SK-N-SH treated with all-trans-retinoic acid at 6 μM for 48 hours (cell line): ENCODE data around the gene SLC22A12.

ENCODE experiments used
- ATAC-seq: fragments of 200-7000 bp; cut with Tn5 transposase; 3 replicates; pipeline ENCODE4 v1.9.1; 2020; ENCODE audit warnings: mild to moderate bottlenecking, moderate library complexity
- CREB5 ChIP-seq: fragments of 250-450 bp; sonication (Bioruptor Pico); IDR thresholded peaks from 2 replicates; pipeline ENCODE4 v1.5.1; 2020; ENCODE audit warnings: low read depth, mild to moderate bottlenecking, moderate library complexity
- CSDC2 ChIP-seq: fragments of 250-450 bp; sonication (Bioruptor Pico); IDR thresholded peaks from 2 replicates; pipeline ENCODE4 v1.5.0; 2020; ENCODE audit warnings: mild to moderate bottlenecking, moderate library complexity
- ESRRG ChIP-seq: fragments of 250-450 bp; sonication (Bioruptor Pico); IDR thresholded peaks from 2 replicates; pipeline ENCODE4 v1.6.1; 2021; ENCODE audit warnings: mild to moderate bottlenecking
- GLIS3 ChIP-seq: fragments of 250-450 bp; sonication (Bioruptor Pico); IDR thresholded peaks from 2 replicates; pipeline ENCODE4 v1.5.0; 2020; ENCODE audit warnings: mild to moderate bottlenecking, moderate library complexity
- ISL1 ChIP-seq: fragments of 250-450 bp; sonication (Bioruptor Pico); IDR thresholded peaks from 2 replicates; pipeline ENCODE4 v2.1.2; 2022; ENCODE audit warnings: mild to moderate bottlenecking, moderate library complexity
- OSR1 ChIP-seq: fragments of 250-450 bp; sonication (Bioruptor Pico); IDR thresholded peaks from 2 replicates; pipeline ENCODE4 v1.8.0; 2022; ENCODE audit warnings: moderate library complexity, mild to moderate bottlenecking, inconsistent platforms
- PATZ1 ChIP-seq: fragments of 250-450 bp; sonication (Bioruptor Pico); IDR thresholded peaks from 2 replicates; pipeline ENCODE4 v1.8.0; 2020; ENCODE audit warnings: mild to moderate bottlenecking, moderate library complexity, borderline replicate concordance
- POU6F1 ChIP-seq: fragments of 250-450 bp; sonication (Bioruptor Pico); IDR thresholded peaks from 2 replicates; pipeline ENCODE4 v1.8.0; 2021; ENCODE audit warnings: low read depth, mild to moderate bottlenecking, moderate library complexity, borderline replicate concordance
- PPARA ChIP-seq: fragments of 250-450 bp; sonication (Bioruptor Pico); IDR thresholded peaks from 2 replicates; pipeline ENCODE4 v1.5.0; 2020; ENCODE audit warnings: mild to moderate bottlenecking, borderline replicate concordance
- RARB ChIP-seq: fragments of 250-450 bp; sonication (Bioruptor Pico); IDR thresholded peaks from 2 replicates; pipeline ENCODE4 v1.8.0; 2021; ENCODE audit warnings: mild to moderate bottlenecking, moderate library complexity
- SNAI2 ChIP-seq: fragments of 250-450 bp; sonication (Bioruptor Pico); IDR thresholded peaks from 2 replicates; pipeline ENCODE4 v1.5.0; 2020; ENCODE audit warnings: mild to moderate bottlenecking, moderate library complexity
- TCF4 ChIP-seq: fragments of 250-450 bp; sonication (Bioruptor Pico); IDR thresholded peaks from 2 replicates; pipeline ENCODE4 v1.8.0; 2021; ENCODE audit warnings: mild to moderate bottlenecking, moderate library complexity, borderline replicate concordance
- TOX ChIP-seq: fragments of 250-450 bp; sonication (Bioruptor Pico); IDR thresholded peaks from 2 replicates; pipeline ENCODE4 v1.8.0; 2021; ENCODE audit warnings: mild to moderate bottlenecking, moderate library complexity, borderline replicate concordance
- TSHZ2 ChIP-seq: fragments of 250-450 bp; sonication (Bioruptor Pico); IDR thresholded peaks from 2 replicates; pipeline ENCODE4 v1.5.0; 2020; ENCODE audit warnings: mild to moderate bottlenecking, moderate library complexity
- ZC3H10 ChIP-seq: fragments of 250-450 bp; sonication (Bioruptor Pico); IDR thresholded peaks from 2 replicates; pipeline ENCODE4 v1.5.1; 2021; ENCODE audit warnings: mild to moderate bottlenecking, moderate library complexity
- ZFP3 ChIP-seq: fragments of 250-450 bp; sonication (Bioruptor Pico); IDR thresholded peaks from 2 replicates; pipeline ENCODE4 v1.5.0; 2020; ENCODE audit warnings: mild to moderate bottlenecking, moderate library complexity
- ZFP30 ChIP-seq: fragments of 450-650 bp; formaldehyde crosslinking; IDR thresholded peaks from 2 replicates; pipeline ENCODE4 v1.5.0; 2022; ENCODE audit warnings: mild to moderate bottlenecking, moderate library complexity
- ZNF565 ChIP-seq: fragments of 450-650 bp; formaldehyde crosslinking; conservative IDR thresholded peaks from 2 replicates; pipeline ENCODE4 v1.5.0; 2020; ENCODE audit warnings: low read depth, mild to moderate bottlenecking, moderate library complexity
- ZNF70 ChIP-seq: fragments of 450-650 bp; formaldehyde crosslinking; IDR thresholded peaks from 2 replicates; pipeline ENCODE4 v1.5.0; 2020; ENCODE audit warnings: mild to moderate bottlenecking, moderate library complexity
- ZNF8 ChIP-seq: fragments of 450-650 bp; formaldehyde crosslinking; IDR thresholded peaks from 2 replicates; pipeline ENCODE4 v1.5.0; 2020; ENCODE audit warnings: mild to moderate bottlenecking, moderate library complexity

Gene SLC22A12

GRCh38 chr11:64543818-64544217 lies 47.2 kb upstream of the SLC22A12 start:
- TF ChIP-seq SNAI2 (CRISPR knock-in tag): no peak
- no peak for TF ChIP-seq TCF4
- TF ChIP-seq POU6F1 (CRISPR knock-in tag): no peak
- no peak for TF ChIP-seq CREB5 (CRISPR knock-in tag)
- TF ChIP-seq ZFP3 (CRISPR knock-in tag): no peak
- TF ChIP-seq ESRRG (CRISPR knock-in tag): no peak
- TF ChIP-seq TSHZ2 (CRISPR knock-in tag): no peak
- no peak for TF ChIP-seq ZNF70 (CRISPR knock-in tag)
- TF ChIP-seq ISL1 (CRISPR knock-in tag): no peak
- TF ChIP-seq OSR1: no peak
- no peak for TF ChIP-seq TOX (CRISPR knock-in tag)
- TF ChIP-seq ZC3H10 (CRISPR knock-in tag): no peak
- no peak for TF ChIP-seq ZNF565 (CRISPR knock-in tag)
- no peak for TF ChIP-seq PPARA (CRISPR knock-in tag)
- no peak for TF ChIP-seq PATZ1 (CRISPR knock-in tag)
- TF ChIP-seq, all 23 proteins: peak for 0
- no peak for ATAC-seq

- no peak for ATAC-seq
- TF ChIP-seq ZC3H10 (CRISPR knock-in tag): no peak
- TF ChIP-seq ISL1 (CRISPR knock-in tag): no peak
- TF ChIP-seq CSDC2 (CRISPR knock-in tag): no peak
- TF ChIP-seq TCF4: no peak
- no peak for TF ChIP-seq RARB (CRISPR knock-in tag)
- TF ChIP-seq OSR1: no peak
- TF ChIP-seq PPARA (CRISPR knock-in tag): no peak
- TF ChIP-seq TSHZ2 (CRISPR knock-in tag): no peak
- TF ChIP-seq CREB5 (CRISPR knock-in tag): no peak
- no peak for TF ChIP-seq TOX (CRISPR knock-in tag)
- no peak for TF ChIP-seq GLIS3 (CRISPR knock-in tag)
- no peak for TF ChIP-seq ZNF8
- no peak for TF ChIP-seq SNAI2 (CRISPR knock-in tag)
- no peak for TF ChIP-seq PATZ1 (CRISPR knock-in tag)
- no peak for TF ChIP-seq POU6F1 (CRISPR knock-in tag)
- TF ChIP-seq ZFP30 (CRISPR knock-in tag): no peak
- TF ChIP-seq ZNF70 (CRISPR knock-in tag): no peak
Measured at GRCh38 chr11:64544616-64545296, 46.3 kb upstream of the SLC22A12 start.
